Skeletal muscle tissue (tissue), 4 donors: ENCODE data around the gene PPP1R14C. TPM values are rescaled to one million over a fixed set of nuclear protein-coding genes. Genes with fewer than 3 reads are reported as not detected.
"Not testable (repeated sequence)": the region's sequence is repeated elsewhere in the genome, so short reads cannot be mapped to it uniquely, and the experiment has no call there.

Source experiments
- H3K27ac ChIP-seq: one replicate; pipeline ENCODE4 v1.7.0; 2013; ENCODE audit warnings: mild to moderate bottlenecking, low read depth, low read length, inconsistent platforms
- H3K27me3 ChIP-seq, 3 donors: one replicate each; pipeline ENCODE4 v1.7.0; 2013; ENCODE audit warnings: low read length in 3 of 3; ENCODE audit not compliant: control insufficient read depth in 3 of 3, insufficient read depth in 3 of 3
- H3K36me3 ChIP-seq, 3 donors: one replicate each; pipeline ENCODE4 v1.7.0; 2013; ENCODE audit warnings: low read length in 3 of 3; ENCODE audit not compliant: control insufficient read depth in 3 of 3, insufficient read depth in 3 of 3
- H3K4me1 ChIP-seq, 3 donors: one replicate each; pipeline ENCODE4 v1.7.0; 2013; ENCODE audit warnings: low read length in 3 of 3, mild to moderate bottlenecking in 3 of 3; ENCODE audit not compliant: control insufficient read depth in 3 of 3, insufficient read depth in 3 of 3
- H3K4me3 ChIP-seq, 3 donors: one replicate each; pipeline ENCODE4 v1.7.0; 2013; ENCODE audit warnings: low read length in 3 of 3
- H3K9ac ChIP-seq, 3 donors: one replicate each; pipeline ENCODE4 v1.7.0; 2013; ENCODE audit warnings: low read length in 3 of 3, mild to moderate bottlenecking in 3 of 3, moderate library complexity in 2 of 3, low read depth in 1 of 3
- H3K9me3 ChIP-seq, 3 donors: one replicate each; pipeline ENCODE4 v1.7.0; 2013; ENCODE audit warnings: low read length in 3 of 3; ENCODE audit not compliant: control insufficient read depth in 3 of 3
- total RNA-seq: library from RNA; depleted of rRNA; stranded (reverse); fragments of >200 nt; gene quantifications from one replicate; pipeline ENCODE4 v1.2.3, GENCODE V29; 2014
- donor health status: Osteomylitis.

PPP1R14C gene
- total RNA-seq, 1 donor from 2014 or later = 14.1 TPM

GRCh38 chr6:150137711-150138110 lies 5.1 kb upstream of the PPP1R14C start:
- not testable (repeated sequence) for H3K4me3 ChIP-seq, H3K27ac ChIP-seq, H3K36me3 ChIP-seq, H3K9ac ChIP-seq, H3K9me3 ChIP-seq, H3K4me1 ChIP-seq
- peaks cover 0 to 11% (median 6%) of the 10 kb centered on the region in 3 donors for H3K27me3 ChIP-seq

GRCh38 chr6:150138638-150139037 lies 4.2 kb upstream of the PPP1R14C start:
- H3K9me3 ChIP-seq = no peaks in the 10 kb centered on the region
- no peak overlapping the region for H3K4me3 ChIP-seq
- peaks cover 0 to 11% (median 6%) of the 10 kb centered on the region in 3 donors for H3K27me3 ChIP-seq
- H3K9ac ChIP-seq = no peak overlapping the region
- no peaks in the 10 kb centered on the region for H3K36me3 ChIP-seq
- H3K4me1 ChIP-seq = peaks cover 3 to 9% (median 5%) of the 10 kb centered on the region in 3 donors
- no peak overlapping the region for H3K27ac ChIP-seq

- Histone ChIP-seq H3K9me3 (no peaks in the 10 kb centered on the region), H3K36me3 (no peaks in the 10 kb centered on the region), H3K4me3 (no peak overlapping the region), H3K27me3 (peaks cover 0 to 11% (median 11%) of the 10 kb centered on the region in 3 donors), H3K4me1 (peaks cover 7 to 14% (median 13%) of the 10 kb centered on the region in 3 donors), H3K9ac (no peak overlapping the region), H3K27ac (no peak overlapping the region)
These were observed 3.3 kb upstream of the PPP1R14C start for GRCh38 chr6:150139533-150139932.

GRCh38 chr6:150140236-150140969 lies 2.4 kb upstream of the PPP1R14C start:
- Histone ChIP-seq H3K27me3 (peaks cover 0 to 11% (median 11%) of the 10 kb centered on the region in 3 donors), H3K9ac (no peak overlapping the region), H3K9me3 (no peaks in the 10 kb centered on the region), H3K4me3 (no peak overlapping the region), H3K36me3 (no peaks in the 10 kb centered on the region), H3K27ac (no peak overlapping the region), H3K4me1 (peaks cover 11 to 16% (median 14%) of the 10 kb centered on the region in 3 donors)

GRCh38 chr6:150142097-150142669 lies 661 bp upstream of the PPP1R14C start:
- Histone ChIP-seq H3K36me3 (no peaks in the 10 kb centered on the region), H3K9ac (peak overlapping the region in 2 of 3 donors; percentile 51 to 85), H3K9me3 (no peaks in the 10 kb centered on the region), H3K27me3 (peaks cover 0 to 13% (median 11%) of the 10 kb centered on the region in 3 donors), H3K4me1 (peaks cover 19 to 22% (median 21%) of the 10 kb centered on the region in 3 donors), H3K27ac (no peak overlapping the region), H3K4me3 (peak overlapping the region; percentile 51 to 79 (median 72))

- H3K4me1 ChIP-seq = peaks cover 21 to 29% (median 21%) of the 10 kb centered on the region in 3 donors
- H3K9me3 ChIP-seq = no peaks in the 10 kb centered on the region
- H3K36me3 ChIP-seq = no peaks in the 10 kb centered on the region
- peaks cover 0 to 11% (median 11%) of the 10 kb centered on the region in 3 donors for H3K27me3 ChIP-seq
- H3K4me3 ChIP-seq = peak overlapping the region; percentile 72 to 79 (median 73)
- H3K27ac ChIP-seq = peak overlapping the region; percentile 64
- peak overlapping the region; percentile 73 to 85 (median 79) for H3K9ac ChIP-seq
These were observed 861 bp downstream of the PPP1R14C start for GRCh38 chr6:150143516-150144293.

- Histone ChIP-seq H3K27ac (no peak overlapping the region), H3K27me3 (peaks cover 0 to 13% (median 12%) of the 10 kb centered on the region in 3 donors), H3K4me3 (peak overlapping the region; percentile 72 to 79 (median 73))
These were observed 1.5 kb downstream of the PPP1R14C start for GRCh38 chr6:150144294-150144868.

GRCh38 chr6:150145427-150145826 lies 2.6 kb downstream of the PPP1R14C start:
- peak overlapping the region in 1 of 3 donors; percentile 22 for H3K4me3 ChIP-seq
- peaks cover 28 to 32% (median 29%) of the 10 kb centered on the region in 3 donors for H3K4me1 ChIP-seq
- no peaks in the 10 kb centered on the region for H3K36me3 ChIP-seq
- no peaks in the 10 kb centered on the region for H3K9me3 ChIP-seq
- peaks cover 0 to 15% (median 13%) of the 10 kb centered on the region in 3 donors for H3K27me3 ChIP-seq
- peak overlapping the region; percentile 6 for H3K27ac ChIP-seq
- no peak overlapping the region for H3K9ac ChIP-seq

More at GRCh38 chr6:150144294-150144868, 1.5 kb downstream of the PPP1R14C start:
- Histone ChIP-seq H3K4me1 (peaks cover 26 to 32% (median 26%) of the 10 kb centered on the region in 3 donors), H3K9ac (peak overlapping the region; percentile 73 to 85 (median 79)), H3K9me3 (no peaks in the 10 kb centered on the region), H3K36me3 (no peaks in the 10 kb centered on the region)

- Histone ChIP-seq H3K27ac (peak overlapping the region; percentile 6), H3K36me3 (no peaks in the 10 kb centered on the region), H3K9me3 (no peaks in the 10 kb centered on the region), H3K9ac (no peak overlapping the region), H3K4me1 (peaks cover 28 to 33% (median 32%) of the 10 kb centered on the region in 3 donors), H3K27me3 (peaks cover 0 to 14% (median 10%) of the 10 kb centered on the region in 3 donors), H3K4me3 (peak overlapping the region in 1 of 3 donors; percentile 22)
These were observed 3.0 kb downstream of the PPP1R14C start for GRCh38 chr6:150145830-150146229.
